CD4-positive, alpha-beta T cell treated with Interleukin-10 for 1 hour (primary cell): Measurements from ENCODE around the gene DNAJC30.

Experiments used
- DNase-seq: peaks from one replicate; pipeline ENCODE4 v3.0.0-alpha.2; 2020

DNAJC30 gene

GRCh38 chr7:73646785-73647724 is 36.2 kb downstream of the DNAJC30 start:
- DNase-seq, result no peak

DNA sequence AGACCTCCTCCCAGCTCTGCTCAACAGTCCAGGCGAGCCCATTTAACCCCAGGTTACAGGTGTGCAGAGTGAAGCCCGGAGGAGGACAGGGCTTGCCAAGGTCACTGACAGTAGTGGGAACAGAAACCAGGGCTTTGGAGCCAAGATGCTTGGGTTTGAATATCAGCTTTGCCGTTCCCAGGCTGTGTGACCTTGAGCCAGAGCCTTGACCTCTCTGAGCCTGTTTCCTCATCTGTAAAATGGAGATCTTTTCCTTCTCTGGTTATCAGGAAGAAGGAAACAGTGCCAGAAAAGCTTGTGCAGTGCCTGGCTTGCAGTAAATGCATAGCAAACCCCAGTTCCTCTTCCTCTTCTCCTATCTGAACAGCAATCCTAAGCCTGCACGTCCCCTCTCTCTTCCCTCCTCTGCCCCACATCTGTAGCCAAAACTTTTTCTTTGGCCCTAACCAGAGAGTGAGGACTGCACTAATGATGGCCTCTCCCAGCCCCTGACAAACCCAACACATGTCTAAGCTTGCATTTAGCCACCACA is 37.5 kb downstream of the DNAJC30 start:
- DNase-seq, result no peak

DNA sequence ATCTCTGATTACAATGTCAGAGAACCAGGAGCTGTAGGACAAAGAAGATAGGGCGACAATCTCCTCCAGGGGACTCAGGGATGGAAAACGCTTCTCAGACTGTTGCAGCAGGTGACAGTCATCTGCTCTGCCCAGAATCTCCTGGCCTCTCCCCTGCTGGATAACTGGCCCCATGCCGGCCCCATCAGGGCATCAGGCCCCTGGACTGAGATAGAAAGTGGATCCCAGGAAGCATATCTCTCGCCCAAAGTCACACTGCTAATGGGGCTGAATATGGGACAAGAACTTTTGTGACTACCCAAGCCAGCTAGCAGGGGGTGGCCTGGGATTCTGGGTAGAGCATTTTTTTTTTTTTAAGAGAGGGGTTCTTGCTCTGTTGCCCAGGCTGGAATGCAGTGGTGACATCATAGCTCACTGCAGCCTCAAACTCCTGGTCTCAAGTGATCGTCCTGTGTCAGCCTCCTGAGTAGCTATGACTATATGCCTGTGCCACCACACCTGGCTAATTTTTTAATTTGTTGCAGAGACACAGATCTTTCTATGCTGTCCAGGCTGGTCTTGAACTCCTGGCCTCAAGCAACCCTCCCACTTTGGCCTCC is 38.5 kb downstream of the DNAJC30 start:
- DNase-seq, result no peak

GRCh38 chr7:73642834-73643233 is 40.4 kb downstream of the DNAJC30 start:
- no peak for DNase-seq

DNA sequence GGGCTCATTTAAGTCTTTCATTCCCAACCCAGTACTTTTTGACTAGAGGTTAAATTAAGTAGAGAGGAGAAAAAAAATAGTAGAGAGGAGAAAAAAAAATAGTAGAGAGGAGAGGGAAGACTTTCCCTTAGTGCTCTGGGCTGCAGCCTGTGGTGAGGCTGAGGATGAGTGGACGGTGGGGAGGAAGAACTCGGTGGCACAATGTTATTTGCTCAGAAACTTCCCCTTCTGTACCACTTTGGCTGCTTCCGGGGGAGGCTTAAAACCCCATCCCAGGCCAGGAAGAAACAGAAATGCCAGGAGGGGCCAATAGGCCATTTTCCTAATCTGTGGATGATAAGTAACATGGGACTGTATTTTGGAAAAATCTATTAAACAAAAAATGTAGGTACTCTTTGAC is 44.3 kb downstream of the DNAJC30 start:
- DNase-seq, result no peak

- no peak for DNase-seq
Measured at GRCh38 chr7:73635428-73636200, 47.6 kb downstream of the DNAJC30 start.

- DNase-seq, result no peak
Measured at GRCh38 chr7:73633844-73634243, 49.4 kb downstream of the DNAJC30 start.

DNA sequence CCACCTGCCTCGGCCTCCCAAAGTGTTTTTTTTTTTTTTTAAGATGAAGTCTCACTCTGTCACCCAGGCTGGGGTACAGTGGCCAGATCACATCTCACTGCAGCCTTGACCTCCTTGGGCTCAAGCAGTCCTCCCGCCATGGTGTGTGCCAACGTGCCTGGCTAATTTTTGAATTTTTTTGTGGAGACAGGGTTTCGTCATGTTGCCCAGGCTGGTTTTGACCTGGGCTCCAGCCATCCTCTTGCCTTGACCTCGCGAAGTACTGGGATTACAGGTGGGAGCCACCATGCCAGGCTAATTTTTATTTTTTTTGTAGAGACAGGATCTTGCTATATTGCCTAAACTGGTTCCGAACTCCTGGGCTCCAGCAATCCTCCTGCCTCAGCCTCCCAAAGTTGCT is 49.9 kb downstream of the DNAJC30 start:
- DNase-seq, result no peak

- DNase-seq, result no peak
Measured at GRCh38 chr7:73631558-73631957, 51.7 kb downstream of the DNAJC30 start.
